WTC11 (cell line): Measurements from ENCODE around the gene ANKRD33. TPM values are rescaled to one million over a fixed set of nuclear protein-coding genes. Genes with fewer than 3 reads are reported as not detected.

ENCODE experiments used
- ATAC-seq: fragments of 200-7000 bp; cut with Tn5 transposase; 2 replicates; pipeline ENCODE4 v1.10.0; 2021; ENCODE audit warnings: mild to moderate bottlenecking, moderate library complexity
- CTCF ChIA-PET: fragments of 300-600 bp; sonication (Branson Sonifier 250); formaldehyde crosslinking; loops from one replicate; lab custom pipeline; 2021; ENCODE audit warnings: antibody characterized with exemption; lab: Charles Lee
- POLR2A ChIA-PET: fragments of 350-600 bp; sonication (Branson Sonifier 250); formaldehyde crosslinking; loops from one replicate; lab custom pipeline; 2021; ENCODE audit warnings: antibody characterized with exemption; lab: Charles Lee
- DNase-seq: peaks from one replicate; pipeline ENCODE4 v3.0.0; 2021; ENCODE audit warnings: low spot score
- H3K27ac Mint-ChIP-seq: 2 replicates; pipeline ENCODE4 v1.8.0; 2021; ENCODE audit warnings: mixed read lengths
- H3K27me3 Mint-ChIP-seq: 2 replicates; pipeline ENCODE4 v1.8.0; 2021; ENCODE audit warnings: low read depth, mild to moderate bottlenecking, moderate library complexity, mixed read lengths
- H3K36me3 Mint-ChIP-seq: 2 replicates; pipeline ENCODE4 v1.8.0; 2021; ENCODE audit warnings: mixed read lengths
- H3K4me1 Mint-ChIP-seq: 2 replicates; pipeline ENCODE4 v1.8.0; 2022; ENCODE audit warnings: mixed read lengths
- H3K4me3 Mint-ChIP-seq: 2 replicates; pipeline ENCODE4 v1.8.0; 2021; ENCODE audit warnings: mild to moderate bottlenecking, moderate library complexity, mixed read lengths
- H3K9me3 Mint-ChIP-seq: 2 replicates; pipeline ENCODE4 v1.8.0; 2021; ENCODE audit warnings: mixed read lengths
- E2F4 ChIP-seq: sonication (generic); formaldehyde crosslinking; IDR thresholded peaks from 2 replicates; pipeline ENCODE4 v1.8.1; 2022; ENCODE audit warnings: low read depth, mild to moderate bottlenecking, moderate library complexity, missing genetic modification reagents, borderline replicate concordance
- ELF4 ChIP-seq: sonication (generic); formaldehyde crosslinking; IDR thresholded peaks from 2 replicates; pipeline ENCODE4 v1.8.1; 2022; ENCODE audit warnings: low read depth, mild to moderate bottlenecking, moderate library complexity, missing genetic modification reagents
- EMX1 ChIP-seq: fragments of 250-450 bp; sonication (Bioruptor Pico); IDR thresholded peaks from 2 replicates; pipeline ENCODE4 v1.8.0; 2021; ENCODE audit warnings: mild to moderate bottlenecking
- ESRRA ChIP-seq: sonication (generic); formaldehyde crosslinking; IDR thresholded peaks from 2 replicates; pipeline ENCODE4 v1.8.1; 2022; ENCODE audit warnings: mild to moderate bottlenecking, missing genetic modification reagents, borderline replicate concordance
- HMGXB4 ChIP-seq: sonication (generic); formaldehyde crosslinking; IDR thresholded peaks from 2 replicates; pipeline ENCODE4 v1.8.1; 2023; ENCODE audit warnings: mild to moderate bottlenecking, moderate library complexity, missing genetic modification reagents
- JAZF1 ChIP-seq: fragments of 250-450 bp; sonication (Bioruptor Pico); IDR thresholded peaks from 2 replicates; pipeline ENCODE4 v1.9.0; 2021; ENCODE audit warnings: moderate library complexity, mild to moderate bottlenecking, inconsistent platforms
- JUN ChIP-seq: sonication (generic); formaldehyde crosslinking; IDR thresholded peaks from 2 replicates; pipeline ENCODE4 v1.8.0; 2023; ENCODE audit warnings: mild to moderate bottlenecking, missing genetic modification reagents
- KAT7 ChIP-seq: sonication (generic); formaldehyde crosslinking; IDR thresholded peaks from 2 replicates; pipeline ENCODE4 v1.8.1; 2023; ENCODE audit warnings: missing genetic modification reagents, mild to moderate bottlenecking, borderline replicate concordance
- PREB ChIP-seq: sonication (generic); formaldehyde crosslinking; IDR thresholded peaks from 2 replicates; pipeline ENCODE4 v1.8.1; 2022; ENCODE audit warnings: mild to moderate bottlenecking, missing genetic modification reagents, moderate library complexity, borderline replicate concordance
- SMAD3 ChIP-seq: sonication (generic); formaldehyde crosslinking; IDR thresholded peaks from 2 replicates; pipeline ENCODE4 v1.8.0; 2022; ENCODE audit warnings: missing genetic modification reagents, mild to moderate bottlenecking, borderline replicate concordance
- ZNF416 ChIP-seq: fragments of 250-450 bp; sonication (Bioruptor Pico); IDR thresholded peaks from 2 replicates; pipeline ENCODE4 v1.9.0; 2021; ENCODE audit warnings: mild to moderate bottlenecking, inconsistent platforms
- ZNF512 ChIP-seq: sonication (generic); formaldehyde crosslinking; IDR thresholded peaks from 2 replicates; pipeline ENCODE4 v1.8.1; 2022; ENCODE audit warnings: missing genetic modification reagents, borderline replicate concordance
- ZSCAN18 ChIP-seq: fragments of 250-450 bp; sonication (Bioruptor Pico); IDR thresholded peaks from 2 replicates; pipeline ENCODE4 v2.1.2; 2022; ENCODE audit warnings: mild to moderate bottlenecking, moderate library complexity
- total RNA-seq: library from RNA; stranded (reverse); gene quantifications from 3 replicates; pipeline ENCODE4 v1.2.3, GENCODE V29; 2021

Gene ANKRD33
- total RNA-seq, 1 experiment from 2014 or later, result 1.7 TPM

- ATAC-seq, result no peak
- H3K36me3 Mint-ChIP-seq, result no peaks in the 10 kb centered on the region
- H3K9me3 Mint-ChIP-seq, result no peaks in the 10 kb centered on the region
- DNase-seq, result no peak
- TF ChIP-seq JAZF1 (CRISPR knock-in tag), result no peak
- H3K4me3 Mint-ChIP-seq, result no peak overlapping the region
- ChIA-PET CTCF (interaction anchor here (0.7 to 7.2 kb wide), 16 partner anchors 10 to 342 kb away, joined by 3 to 164 read pairs (median 4); partner anchors contain the start of gene ANKRD33), POLR2A (interaction anchor here (0.6 kb wide), 1 partner anchor 9 kb away, joined by 3 read pairs; no protein-coding TSS in a partner anchor)
- H3K27me3 Mint-ChIP-seq, result peaks cover 22% of the 10 kb centered on the region
- no peak overlapping the region for H3K27ac Mint-ChIP-seq
- peaks cover 44% of the 10 kb centered on the region for H3K4me1 Mint-ChIP-seq
These were observed 13.9 kb upstream of the ANKRD33 start for GRCh38 chr12:51874000-51874399.

- H3K36me3 Mint-ChIP-seq, result no peaks in the 10 kb centered on the region
- ATAC-seq (no peak), DNase-seq (no peak)
- TF ChIP-seq ZNF416 (CRISPR knock-in tag), result no peak
- TF ChIP-seq E2F4 (CRISPR knock-in tag), result no peak
- TF ChIP-seq ZSCAN18, result no peak
- TF ChIP-seq SMAD3 (CRISPR knock-in tag), result no peak
- no peak for TF ChIP-seq ESRRA (CRISPR knock-in tag)
- TF ChIP-seq ZNF512 (CRISPR knock-in tag), result no peak
- no peak for TF ChIP-seq HMGXB4 (CRISPR knock-in tag)
- no peak for TF ChIP-seq ELF4 (CRISPR knock-in tag)
- TF ChIP-seq KAT7 (CRISPR knock-in tag), result no peak
- ChIA-PET CTCF (interaction anchor here (0.5 to 7.2 kb wide), 47 partner anchors 10 to 483 kb away, joined by 3 to 164 read pairs (median 6); partner anchors contain the start of genes ACVRL1, ANKRD33, FIGNL2 and GALNT6), POLR2A (interaction anchor here (0.6 to 1.1 kb wide), 2 partner anchors 10 kb away, joined by 3 to 7 read pairs; no protein-coding TSS in a partner anchor)
- H3K27ac Mint-ChIP-seq, result no peak overlapping the region
- H3K4me3 Mint-ChIP-seq, result no peak overlapping the region
- H3K27me3 Mint-ChIP-seq, result peaks cover 21% of the 10 kb centered on the region
- no peaks in the 10 kb centered on the region for H3K9me3 Mint-ChIP-seq
- H3K4me1 Mint-ChIP-seq, result peaks cover 44% of the 10 kb centered on the region
These were observed 13.4 kb upstream of the ANKRD33 start for GRCh38 chr12:51874486-51874885.

GRCh38 chr12:51879102-51879501, 8.8 kb upstream of the ANKRD33 start:
- no peak for ATAC-seq
- H3K4me3 Mint-ChIP-seq, result no peak overlapping the region
- peaks cover 3% of the 10 kb centered on the region; the same call in 1 of the 2 replicates for H3K27me3 Mint-ChIP-seq
- POLR2A ChIA-PET, result no interaction called here
- H3K9me3 Mint-ChIP-seq, result no peaks in the 10 kb centered on the region
- CTCF ChIA-PET, result interaction anchor here (0.8 to 1.5 kb wide), 7 partner anchors 9 to 133 kb away, joined by 3 to 6 read pairs (median 5); no protein-coding TSS in a partner anchor
- no peak for TF ChIP-seq PREB
- TF ChIP-seq JUN, result no peak
- no peak for TF ChIP-seq EMX1 (CRISPR knock-in tag)
- H3K36me3 Mint-ChIP-seq, result no peaks in the 10 kb centered on the region
- H3K4me1 Mint-ChIP-seq, result peaks cover under 1% of the 10 kb centered on the region
- no peak overlapping the region for H3K27ac Mint-ChIP-seq
- no peak for DNase-seq
